GM13976 (cell line): Measurements from ENCODE around the gene POLD3.

Experiments
- DNase-seq: peaks from one replicate; pipeline ENCODE4 v3.0.0; 2012; ENCODE audit warnings: low spot score
- in situ Hi-C: fragments of 300-500 bp; cut with MboI; formaldehyde crosslinking; loops from one replicate; pipeline ENCODE4 v1.12.0; 2022; ENCODE audit warnings: low sequenced_read_pairs, mixed read lengths, inconsistent platforms; ENCODE audit not compliant: unreplicated experiment
- TF ChIP-seq, protein P1 (sequence below): IDR thresholded peaks from 2 replicates; pipeline ENCODE4 v1.5.1; 2012; ENCODE audit warnings: borderline replicate concordance, mild to moderate bottlenecking; ENCODE audit not compliant: insufficient read depth; ENCODE audit errors: extremely low read depth, missing control alignments, control extremely low read depth

POLD3 gene

GRCh38 chr11:74604311-74604710, 11.9 kb downstream of the POLD3 start:
- TF ChIP-seq, protein P1, sequence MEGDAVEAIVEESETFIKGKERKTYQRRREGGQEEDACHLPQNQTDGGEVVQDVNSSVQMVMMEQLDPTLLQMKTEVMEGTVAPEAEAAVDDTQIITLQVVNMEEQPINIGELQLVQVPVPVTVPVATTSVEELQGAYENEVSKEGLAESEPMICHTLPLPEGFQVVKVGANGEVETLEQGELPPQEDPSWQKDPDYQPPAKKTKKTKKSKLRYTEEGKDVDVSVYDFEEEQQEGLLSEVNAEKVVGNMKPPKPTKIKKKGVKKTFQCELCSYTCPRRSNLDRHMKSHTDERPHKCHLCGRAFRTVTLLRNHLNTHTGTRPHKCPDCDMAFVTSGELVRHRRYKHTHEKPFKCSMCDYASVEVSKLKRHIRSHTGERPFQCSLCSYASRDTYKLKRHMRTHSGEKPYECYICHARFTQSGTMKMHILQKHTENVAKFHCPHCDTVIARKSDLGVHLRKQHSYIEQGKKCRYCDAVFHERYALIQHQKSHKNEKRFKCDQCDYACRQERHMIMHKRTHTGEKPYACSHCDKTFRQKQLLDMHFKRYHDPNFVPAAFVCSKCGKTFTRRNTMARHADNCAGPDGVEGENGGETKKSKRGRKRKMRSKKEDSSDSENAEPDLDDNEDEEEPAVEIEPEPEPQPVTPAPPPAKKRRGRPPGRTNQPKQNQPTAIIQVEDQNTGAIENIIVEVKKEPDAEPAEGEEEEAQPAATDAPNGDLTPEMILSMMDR: no peak
- in situ Hi-C loops: no loop called here
- DNase-seq: no peak

DNA sequence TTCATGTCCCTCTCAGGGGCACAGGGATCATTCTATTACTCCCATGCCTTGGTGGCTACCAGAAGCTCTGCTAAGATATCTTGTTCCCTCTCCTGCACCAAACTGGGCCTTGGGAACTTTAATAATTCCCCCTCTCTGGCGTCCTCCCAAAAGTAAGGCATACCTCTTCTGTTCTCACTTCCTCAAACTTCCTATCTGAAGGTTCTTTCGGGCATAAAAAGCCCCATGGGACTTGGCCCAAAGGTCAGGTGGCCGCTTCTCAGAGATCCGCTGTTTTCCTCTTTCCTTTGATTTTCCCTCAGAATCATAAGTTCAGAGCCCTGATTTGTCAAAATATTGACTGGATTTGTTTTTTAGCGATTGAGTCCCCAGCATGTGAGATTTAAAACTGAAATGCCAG, 13.0 kb downstream of the POLD3 start:
- TF ChIP-seq, protein P1: no peak
- in situ Hi-C loops: no loop called here
- DNase-seq: no peak

- no peak for DNase-seq
- TF ChIP-seq, protein P1: no peak
- in situ Hi-C loops: no loop called here
Measured at GRCh38 chr11:74608431-74608830, 16.0 kb downstream of the POLD3 start.

DNA sequence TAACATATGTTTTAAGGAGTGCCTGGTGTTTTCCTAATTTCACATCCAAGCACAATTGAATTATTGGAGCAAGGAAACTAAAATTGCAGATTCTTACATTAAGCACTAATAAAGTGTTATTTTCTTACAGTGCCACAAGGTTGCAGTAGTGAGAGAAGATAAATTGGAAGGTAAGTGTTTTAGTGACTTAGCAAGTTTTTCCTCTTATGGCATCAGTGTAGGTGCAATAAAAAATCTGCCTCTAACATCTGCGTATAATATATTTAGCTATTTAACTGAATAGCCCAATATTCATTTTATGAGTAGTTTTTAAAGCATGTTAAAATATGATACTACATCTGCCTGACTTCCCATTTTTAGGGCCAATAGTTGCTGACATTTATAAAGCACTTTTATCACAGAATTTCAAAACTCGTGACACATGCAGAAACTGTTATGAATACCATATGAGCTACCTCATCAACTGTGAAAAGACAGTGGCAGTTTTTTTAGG, 19.0 kb downstream of the POLD3 start:
- in situ Hi-C loops: no loop called here
- DNase-seq: no peak
- TF ChIP-seq, protein P1: peak; percentile 30

DNA sequence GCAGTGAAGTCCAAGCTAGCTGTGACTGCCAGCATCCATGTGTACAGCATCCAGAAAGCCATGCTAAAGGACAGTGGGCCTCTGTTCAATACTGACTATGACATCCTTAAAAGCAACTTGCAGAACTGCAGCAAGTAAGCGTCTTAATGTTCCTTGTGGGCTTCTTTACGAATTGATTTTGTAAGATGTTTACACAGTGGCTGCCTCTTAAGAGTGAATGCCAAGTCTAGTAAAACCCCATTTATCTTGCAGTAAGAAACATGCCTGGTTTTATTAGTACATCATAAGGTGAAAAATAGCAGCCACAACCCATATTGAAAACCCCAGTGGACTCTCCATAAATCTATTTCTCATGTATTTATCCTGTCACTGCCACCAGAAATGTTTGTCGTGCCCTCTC, 20.5 kb downstream of the POLD3 start:
- DNase-seq: no peak
- TF ChIP-seq, protein P1: no peak
- in situ Hi-C loops: no loop called here

- no peak for DNase-seq
- in situ Hi-C loops: no loop called here
- TF ChIP-seq, protein P1: no peak
Measured at GRCh38 chr11:74615311-74615710, 22.9 kb downstream of the POLD3 start.

GRCh38 chr11:74615988-74616387, 23.6 kb downstream of the POLD3 start:
- DNase-seq: no peak
- in situ Hi-C loops: no loop called here
- TF ChIP-seq, protein P1: no peak
